DND-41 (cell line): ENCODE results near the gene ABCC10.

Experiments
- ATAC-seq: fragments of 200-7000 bp; cut with Tn5 transposase; 3 replicates; pipeline ENCODE4 v1.9.1; 2021; ENCODE audit warnings: low read depth; ENCODE audit not compliant: insufficient read depth
- DNase-seq: peaks from one replicate; pipeline ENCODE4 v3.0.0-alpha.2; 2020
- H2AFZ ChIP-seq: 2 replicates; pipeline ENCODE4 v1.6.0; 2012; ENCODE audit warnings: low read depth, low read length
- H3K27ac ChIP-seq: 2 replicates; pipeline ENCODE4 v1.5.1; 2012; ENCODE audit warnings: low read length, inconsistent platforms
- H3K27me3 ChIP-seq: fragments of 200-600 bp; sonication (generic); 2 replicates; pipeline ENCODE4 v1.6.0; 2012; ENCODE audit warnings: low read length, mild to moderate bottlenecking, inconsistent platforms; ENCODE audit not compliant: insufficient read depth, poor library complexity
- H3K36me3 ChIP-seq: 2 replicates; pipeline ENCODE4 v1.5.1; 2012; ENCODE audit warnings: low read length, inconsistent platforms; ENCODE audit not compliant: insufficient read depth
- H3K4me1 ChIP-seq: 2 replicates; pipeline ENCODE4 v1.5.1; 2012; ENCODE audit warnings: mild to moderate bottlenecking, low read length; ENCODE audit not compliant: insufficient read depth
- H3K4me2 ChIP-seq: 2 replicates; pipeline ENCODE4 v1.6.0; 2012; ENCODE audit warnings: mild to moderate bottlenecking, moderate library complexity, low read length, inconsistent platforms; ENCODE audit not compliant: insufficient read depth
- H3K4me3 ChIP-seq, 2 experiments: fragments of 200-600 bp in 1 of 2; shearing (Covaris generic) in 1 of 2; 2 replicates each; pipeline ENCODE4 v1.5.1; 2012 to 2016; ENCODE audit warnings: inconsistent platforms in 2 of 2, low read length in 2 of 2, mild to moderate bottlenecking in 2 of 2, low read depth in 1 of 2, moderate library complexity in 1 of 2
- H3K79me2 ChIP-seq: 2 replicates; pipeline ENCODE4 v1.6.0; 2012; ENCODE audit warnings: low read length, inconsistent platforms; ENCODE audit not compliant: insufficient read depth
- H3K9ac ChIP-seq: 2 replicates; pipeline ENCODE4 v1.6.0; 2012; ENCODE audit warnings: low read depth, mild to moderate bottlenecking, inconsistent platforms, low read length, moderate library complexity
- H3K9me3 ChIP-seq: 2 replicates; pipeline ENCODE4 v1.5.1; 2012; ENCODE audit warnings: low read length, moderate library complexity, mild to moderate bottlenecking, inconsistent platforms; ENCODE audit not compliant: insufficient read depth, severe bottlenecking
- H4K20me1 ChIP-seq: 2 replicates; pipeline ENCODE4 v1.6.0; 2012; ENCODE audit warnings: low read length; ENCODE audit not compliant: insufficient read depth
- CTCF ChIP-seq: IDR thresholded peaks from 2 replicates; pipeline ENCODE4 v1.5.1; 2012; ENCODE audit warnings: borderline replicate concordance, low read length, moderate library complexity, mild to moderate bottlenecking; ENCODE audit not compliant: poor library complexity, severe bottlenecking; ENCODE audit errors: extremely low read depth
- EZH2 ChIP-seq: IDR thresholded peaks from 3 replicates; pipeline ENCODE4 v1.6.1; 2012; ENCODE audit warnings: borderline replicate concordance, low read depth, mild to moderate bottlenecking, moderate library complexity, low read length, inconsistent platforms; ENCODE audit not compliant: severe bottlenecking

ABCC10 gene

GRCh38 chr6:43477235-43478007, 50.1 kb downstream of the ABCC10 start, which contains the start of gene TJAP1:
TSS of gene TJAP1 (plus strand) at chr6:43477570. CDS start at chr6:43499002, 21,432 bp downstream.
- Histone ChIP-seq H2AFZ (peak within 1 kb of the TSS; percentile 85), H3K4me1 (peaks cover 28% of the 10 kb centered on the region), H3K9me3 (no peaks in the 10 kb centered on the region), H3K27me3 (no peaks in the 10 kb centered on the region), H3K4me3 (peak within 1 kb of the TSS; percentile 82 to 87), H4K20me1 (no peaks in the 10 kb centered on the region), H3K9ac (peak within 1 kb of the TSS; percentile 67), H3K36me3 (no peaks in the 10 kb centered on the region), H3K79me2 (peaks cover 37% of the 10 kb centered on the region), H3K4me2 (peak within 1 kb of the TSS; percentile 88), H3K27ac (peak within 1 kb of the TSS; percentile 76)
- DNase-seq (peak; percentile 94), ATAC-seq (peak; percentile 97)
- TF ChIP-seq EZH2, result no peak
- no peak for TF ChIP-seq CTCF

- peak overlapping the region; percentile 76 for H3K27ac ChIP-seq
- H3K4me2 ChIP-seq, result peak overlapping the region; percentile 88
- H3K9ac ChIP-seq, result peak overlapping the region; percentile 67
- DNase-seq (no peak), ATAC-seq (peak; percentile 5; the same call in 1 of the 3 replicates)
- H3K79me2 ChIP-seq, result peaks cover 41% of the 10 kb centered on the region
- peak overlapping the region; percentile 82 to 87 for H3K4me3 ChIP-seq
- peaks cover 28% of the 10 kb centered on the region for H3K4me1 ChIP-seq
- no peaks in the 10 kb centered on the region for H3K9me3 ChIP-seq
- no peaks in the 10 kb centered on the region for H3K36me3 ChIP-seq
- H3K27me3 ChIP-seq, result no peaks in the 10 kb centered on the region
- H4K20me1 ChIP-seq, result no peaks in the 10 kb centered on the region
- TF ChIP-seq EZH2 (no peak), CTCF (no peak)
- peak overlapping the region; percentile 85 for H2AFZ ChIP-seq
Observed at GRCh38 chr6:43478008-43478372, 50.6 kb downstream of the ABCC10 start.

GRCh38 chr6:43481075-43481474, 53.7 kb downstream of the ABCC10 start:
- peaks cover 51% of the 10 kb centered on the region for H3K79me2 ChIP-seq
- TF ChIP-seq EZH2 (no peak), CTCF (no peak)
- no peak overlapping the region for H3K4me2 ChIP-seq
- H3K36me3 ChIP-seq, result no peaks in the 10 kb centered on the region
- H3K27ac ChIP-seq, result no peak overlapping the region
- no peaks in the 10 kb centered on the region for H3K9me3 ChIP-seq
- H3K27me3 ChIP-seq, result no peaks in the 10 kb centered on the region
- no peak for DNase-seq
- no peak overlapping the region for H3K9ac ChIP-seq
- no peak for ATAC-seq
- H3K4me3 ChIP-seq, result no peak overlapping the region
- H3K4me1 ChIP-seq, result peaks cover 28% of the 10 kb centered on the region
- H2AFZ ChIP-seq, result no peak overlapping the region
- peaks cover 5% of the 10 kb centered on the region; the same call in 1 of the 2 replicates for H4K20me1 ChIP-seq
